Measurements from ENCODE around the gene CYP4B1.
"Not testable (repeated sequence)": the region's sequence is repeated elsewhere in the genome, so short reads cannot be mapped to it uniquely, and the experiment has no call there.

DNA sequence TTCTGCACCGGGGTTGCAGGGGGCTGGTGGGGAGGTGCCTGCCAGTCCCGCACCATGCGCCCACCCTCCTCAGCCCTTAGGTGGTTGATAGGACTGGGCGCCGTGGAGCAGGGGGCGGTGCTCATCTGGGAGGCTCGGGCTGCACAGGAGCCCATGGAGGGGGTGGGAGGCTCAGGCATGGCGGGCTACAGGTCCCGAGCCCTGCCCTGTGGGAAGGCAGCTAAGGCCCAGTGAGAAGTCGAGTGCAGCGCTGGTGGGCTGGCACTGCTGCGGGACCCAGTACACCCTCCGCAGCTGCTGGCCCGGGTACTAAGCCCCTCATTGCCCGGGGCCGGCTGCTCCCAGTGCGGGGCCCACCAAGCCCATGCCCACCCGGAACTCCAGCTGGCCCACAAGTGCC is 20.4 kb upstream of the CYP4B1 start:
- not testable (repeated sequence) for TF ChIP-seq CTCF, POLR2AphosphoS5 (IDR thresholded peaks at IDR 0.05)

All from esophagus muscularis mucosa (tissue), 3 donors.